ENCODE data around the gene SSBP3. TPM values are rescaled to one million over a fixed set of nuclear protein-coding genes. Genes with fewer than 3 reads are reported as not detected.

The SSBP3 gene
- total and polyA plus RNA-seq, 8 donors, result 33.0 to 129 (median 112) TPM

DNA sequence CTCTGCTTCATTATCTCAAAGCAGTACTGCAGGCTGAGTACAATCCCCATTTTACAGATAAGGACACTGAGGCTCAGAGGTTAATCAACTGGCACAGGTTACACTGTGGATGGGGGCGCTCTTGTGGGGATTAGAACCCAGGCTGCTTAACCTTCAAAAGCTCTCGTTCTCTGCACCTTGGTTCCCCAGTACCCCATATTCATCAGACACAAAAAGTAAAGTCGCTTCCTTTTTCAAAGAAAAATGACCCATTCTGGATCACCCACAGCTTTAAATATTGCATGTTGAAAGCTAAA is 20.5 kb downstream of the SSBP3 start:
- Histone ChIP-seq H3K4me1 (peaks cover 16 to 18% of the 10 kb centered on the region in 2 donors), H3K4me3 (no peak overlapping the region), H3K27me3 (no peaks in the 10 kb centered on the region), H3K9me3 (no peaks in the 10 kb centered on the region), H3K27ac (no peak overlapping the region), H3K36me3 (peaks cover 0 to 6% of the 10 kb centered on the region in 2 donors)
- TF ChIP-seq, protein P1, sequence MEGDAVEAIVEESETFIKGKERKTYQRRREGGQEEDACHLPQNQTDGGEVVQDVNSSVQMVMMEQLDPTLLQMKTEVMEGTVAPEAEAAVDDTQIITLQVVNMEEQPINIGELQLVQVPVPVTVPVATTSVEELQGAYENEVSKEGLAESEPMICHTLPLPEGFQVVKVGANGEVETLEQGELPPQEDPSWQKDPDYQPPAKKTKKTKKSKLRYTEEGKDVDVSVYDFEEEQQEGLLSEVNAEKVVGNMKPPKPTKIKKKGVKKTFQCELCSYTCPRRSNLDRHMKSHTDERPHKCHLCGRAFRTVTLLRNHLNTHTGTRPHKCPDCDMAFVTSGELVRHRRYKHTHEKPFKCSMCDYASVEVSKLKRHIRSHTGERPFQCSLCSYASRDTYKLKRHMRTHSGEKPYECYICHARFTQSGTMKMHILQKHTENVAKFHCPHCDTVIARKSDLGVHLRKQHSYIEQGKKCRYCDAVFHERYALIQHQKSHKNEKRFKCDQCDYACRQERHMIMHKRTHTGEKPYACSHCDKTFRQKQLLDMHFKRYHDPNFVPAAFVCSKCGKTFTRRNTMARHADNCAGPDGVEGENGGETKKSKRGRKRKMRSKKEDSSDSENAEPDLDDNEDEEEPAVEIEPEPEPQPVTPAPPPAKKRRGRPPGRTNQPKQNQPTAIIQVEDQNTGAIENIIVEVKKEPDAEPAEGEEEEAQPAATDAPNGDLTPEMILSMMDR (IDR thresholded peaks at IDR 0.05), result no peak
- intact Hi-C loops (cut with DNase I), result no loop called here
- ATAC-seq, result no peak
- no peak for DNase-seq

GRCh38 chr1:54384918-54385726 is 21.1 kb downstream of the SSBP3 start:
- Histone ChIP-seq H3K9me3 (no peaks in the 10 kb centered on the region), H3K27me3 (no peaks in the 10 kb centered on the region), H3K4me1 (peaks cover 16 to 21% of the 10 kb centered on the region in 2 donors), H3K36me3 (peaks cover 0 to under 1% of the 10 kb centered on the region in 2 donors), H3K4me3 (no peak overlapping the region), H3K27ac (peak overlapping the region in 1 of 2 donors; percentile 38)
- TF ChIP-seq, protein P1 (IDR thresholded peaks at IDR 0.05), result no peak
- DNase-seq (no peak), ATAC-seq (no peak)
- intact Hi-C loops (cut with DNase I), result no loop called here

- Histone ChIP-seq H3K27me3 (no peaks in the 10 kb centered on the region), H3K36me3 (no peaks in the 10 kb centered on the region), H3K9me3 (no peaks in the 10 kb centered on the region), H3K4me3 (no peak overlapping the region), H3K4me1 (peaks cover 20 to 27% of the 10 kb centered on the region in 2 donors), H3K27ac (peak overlapping the region in 1 of 2 donors; percentile 38)
- intact Hi-C loops (cut with DNase I), result no loop called here
- ATAC-seq (no peak), DNase-seq (no peak)
- TF ChIP-seq, protein P1 (IDR thresholded peaks at IDR 0.05), result no peak
Observed at GRCh38 chr1:54384471-54384870, 21.7 kb downstream of the SSBP3 start.

DNA sequence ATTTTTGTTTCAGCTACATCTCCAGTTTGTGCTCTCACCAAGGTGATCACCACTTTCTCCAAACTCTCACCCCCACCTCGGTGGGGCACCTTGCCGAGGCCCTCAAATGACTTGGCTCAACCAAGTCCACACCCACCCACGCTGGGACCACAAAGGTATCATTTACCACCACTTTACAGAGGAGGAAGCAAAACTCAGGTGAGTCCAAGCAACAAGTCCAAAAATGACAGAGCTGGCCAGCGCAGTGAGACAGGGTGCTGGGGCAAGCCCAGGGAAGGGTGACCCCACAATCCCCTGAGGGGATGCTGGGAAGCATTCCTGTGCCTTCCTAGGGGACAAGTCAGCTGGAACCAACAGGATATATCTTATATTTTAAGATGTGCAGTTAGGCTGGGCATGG is 24.7 kb downstream of the SSBP3 start:
- intact Hi-C loops (cut with DNase I), result no loop called here
- H3K4me3 ChIP-seq, result no peak overlapping the region
- no peaks in the 10 kb centered on the region for H3K9me3 ChIP-seq
- no peaks in the 10 kb centered on the region for H3K36me3 ChIP-seq
- no peak for ATAC-seq
- no peak overlapping the region for H3K27ac ChIP-seq
- peaks cover 30 to 45% of the 10 kb centered on the region in 2 donors for H3K4me1 ChIP-seq
- no peak for DNase-seq
- TF ChIP-seq, protein P1 (IDR thresholded peaks at IDR 0.05), result no peak
- no peaks in the 10 kb centered on the region for H3K27me3 ChIP-seq

GRCh38 chr1:54380290-54380882 is 25.8 kb downstream of the SSBP3 start:
- peaks cover 26 to 41% of the 10 kb centered on the region in 2 donors for H3K4me1 ChIP-seq
- intact Hi-C loops (cut with DNase I), result no loop called here

More at GRCh38 chr1:54380290-54380882, 25.8 kb downstream of the SSBP3 start:
- no peak for ATAC-seq
- Histone ChIP-seq H3K27me3 (no peaks in the 10 kb centered on the region), H3K9me3 (no peaks in the 10 kb centered on the region), H3K27ac (no peak overlapping the region), H3K36me3 (no peaks in the 10 kb centered on the region), H3K4me3 (no peak overlapping the region)
- DNase-seq, result no peak
- TF ChIP-seq, protein P1 (IDR thresholded peaks at IDR 0.05), result no peak
